Lower leg skin (tissue), 4 donors: ENCODE data around the gene AGPS. TPM values are rescaled to one million over a fixed set of nuclear protein-coding genes. Genes with fewer than 3 reads are reported as not detected.

Experiments
- DNase-seq, 2 donors: peaks; one replicate each; pipeline ENCODE4 v3.0.0-alpha.2; 2019; ENCODE audit warnings: low spot score in 2 of 2
- H3K4me3 ChIP-seq: fragments of 200-600 bp; sonication (generic); 2 replicates; pipeline ENCODE4 v1.5.1; 2017; ENCODE audit warnings: mild to moderate bottlenecking, low read depth; ENCODE audit not compliant: poor library complexity, severe bottlenecking
- CTCF ChIP-seq, 3 donors: fragments of 450-650 bp; IDR thresholded peaks; one replicate each; pipeline ENCODE4 v1.5.1; 2016; ENCODE audit warnings: antibody characterized with exemption in 3 of 3, mild to moderate bottlenecking in 3 of 3, moderate library complexity in 2 of 3
- POLR2A ChIP-seq, 2 donors: fragments of 450-650 bp; IDR thresholded peaks; one replicate each; pipeline ENCODE4 v1.6.1; 2016 to 2017; ENCODE audit warnings: antibody characterized with exemption in 2 of 2, mild to moderate bottlenecking in 1 of 2, moderate library complexity in 1 of 2
- WGBS, 2 donors: methylation state at CpG; one replicate each; pipeline ENCODE4 v1.1.5; 2018; 5-methylcytosine and 5-hydroxymethylcytosine counted together
- intact Hi-C: fragments of 100-400 bp; cut with DNase I; formaldehyde crosslinking; loops from one replicate; pipeline ENCODE4 v1.15.0; 2023; ENCODE audit warnings: low total_unique reads
- total RNA-seq, 4 donors: library from RNA; depleted of rRNA; stranded (reverse); fragments of >200 nt; gene quantifications; one replicate each; pipeline ENCODE4 v1.1.0, GENCODE V29; 2016

The AGPS gene
- 10 to 100 TPM; 14.1 to 29.8 (median 21.0) TPM for total RNA-seq

GRCh38 chr2:177392373-177393202 is at the start of gene AGPS:
TSS of gene AGPS (plus strand) at chr2:177392773. CDS start at chr2:177392790, 17 bp downstream.
- no peak for TF ChIP-seq CTCF (IDR thresholded peaks at IDR 0.05)
- TF ChIP-seq POLR2A (IDR thresholded peaks at IDR 0.05), result no peak
- WGBS, 2 donors, result 1% methylated on average over 28 to 52 of the region's 83 CpGs
- intact Hi-C loops, result loop anchor here (5.0 kb wide), 1 partner anchor 145 kb away; no protein-coding TSS in a partner anchor
- peak within 1 kb of the TSS; percentile 84 for H3K4me3 ChIP-seq
- peak; percentile 38 to 94 for DNase-seq

- no peak for TF ChIP-seq POLR2A (IDR thresholded peaks at IDR 0.05)
- no peak for TF ChIP-seq CTCF (IDR thresholded peaks at IDR 0.05)
- H3K4me3 ChIP-seq, result no peak overlapping the region
- WGBS, 2 donors, result 92 to 93% methylated on average over 8 of the region's 8 CpGs
- DNase-seq, result no peak
- intact Hi-C loops, result loop anchor here (10.0 kb wide), 1 partner anchor 71 kb away; no protein-coding TSS in a partner anchor
Measured at GRCh38 chr2:177343773-177344172, 48.8 kb upstream of the AGPS start.

GRCh38 chr2:177344316-177344715 is 48.3 kb upstream of the AGPS start:
- no peak for TF ChIP-seq POLR2A (IDR thresholded peaks at IDR 0.05)
- TF ChIP-seq CTCF (IDR thresholded peaks at IDR 0.05), result no peak
- intact Hi-C loops, result loop anchor here (10.0 kb wide), 1 partner anchor 70 kb away; no protein-coding TSS in a partner anchor
- H3K4me3 ChIP-seq, result no peak overlapping the region
- DNase-seq, result no peak
- WGBS, 2 donors, result 95 to 96% methylated on average over 1 of the region's 1 CpG

- DNase-seq, result no peak
- no peak overlapping the region for H3K4me3 ChIP-seq
- intact Hi-C loops, result loop anchor here (10.0 kb wide), 1 partner anchor 69 kb away; no protein-coding TSS in a partner anchor
- TF ChIP-seq CTCF (IDR thresholded peaks at IDR 0.05) (no peak), POLR2A (IDR thresholded peaks at IDR 0.05) (no peak)
- WGBS, 2 donors, result 91% methylated on average over 5 of the region's 5 CpGs
Measured at GRCh38 chr2:177346192-177346591, 46.4 kb upstream of the AGPS start.

- intact Hi-C loops, result loop anchor here (10.0 kb wide), 1 partner anchor 67 kb away; no protein-coding TSS in a partner anchor
- no peak for TF ChIP-seq POLR2A (IDR thresholded peaks at IDR 0.05)
- TF ChIP-seq CTCF (IDR thresholded peaks at IDR 0.05), result no peak
- WGBS, 2 donors, result 66 to 76% methylated on average over 2 of the region's 2 CpGs
- no peak for DNase-seq
- no peak overlapping the region for H3K4me3 ChIP-seq
Measured at GRCh38 chr2:177347570-177347969, 45.0 kb upstream of the AGPS start.
